DOHH2 (cell line): ENCODE results near the gene ROGDI.

Experiments
- H3F3A ChIP-seq: fragments of 200-600 bp; sonication (generic), shearing (Covaris generic); 2 replicates; pipeline ENCODE4 v1.6.0; 2016; ENCODE audit warnings: antibody characterized with exemption, mild to moderate bottlenecking; ENCODE audit not compliant: control insufficient read depth, insufficient read depth
- H3K27ac ChIP-seq: fragments of 200-600 bp; sonication (generic); 2 replicates; pipeline ENCODE4 v1.5.1; 2014; ENCODE audit warnings: low read depth, mild to moderate bottlenecking, low read length, moderate library complexity
- H3K27me3 ChIP-seq: fragments of 200-600 bp; sonication (generic); 2 replicates; pipeline ENCODE4 v1.6.1; 2014; ENCODE audit warnings: mild to moderate bottlenecking, low read length, mixed read lengths; ENCODE audit not compliant: control insufficient read depth
- H3K36me3 ChIP-seq: fragments of 200-600 bp; sonication (generic); 2 replicates; pipeline ENCODE4 v1.6.1; 2014; ENCODE audit warnings: mild to moderate bottlenecking, low read length, moderate library complexity, mixed read lengths; ENCODE audit not compliant: control insufficient read depth
- H3K4me1 ChIP-seq: fragments of 200-600 bp; sonication (generic); 2 replicates; pipeline ENCODE4 v1.6.1; 2014; ENCODE audit warnings: mild to moderate bottlenecking, low read length, mixed read lengths; ENCODE audit not compliant: control insufficient read depth
- H3K4me2 ChIP-seq: fragments of 200-600 bp; sonication (generic); 2 replicates; pipeline ENCODE4 v1.6.0; 2014; ENCODE audit warnings: mild to moderate bottlenecking, low read length, moderate library complexity
- H3K4me3 ChIP-seq: fragments of 200-600 bp; sonication (generic); 2 replicates; pipeline ENCODE4 v1.5.1; 2014; ENCODE audit warnings: mild to moderate bottlenecking, low read length, mixed read lengths
- H3K79me2 ChIP-seq: fragments of 200-600 bp; sonication (generic); 2 replicates; pipeline ENCODE4 v1.6.1; 2014; ENCODE audit warnings: mild to moderate bottlenecking, low read length, mixed read lengths; ENCODE audit not compliant: control insufficient read depth
- H3K9me2 ChIP-seq: fragments of 200-600 bp; sonication (generic); replicated peaks from 2 replicates; pipeline ENCODE4 v1.6.1; 2014; ENCODE audit warnings: mild to moderate bottlenecking, low read length, mixed read lengths; ENCODE audit not compliant: control insufficient read depth
- H3K9me3 ChIP-seq: fragments of 200-600 bp; sonication (generic); 2 replicates; pipeline ENCODE4 v1.6.1; 2014; ENCODE audit warnings: antibody characterized with exemption, low read length, mixed read lengths; ENCODE audit not compliant: control insufficient read depth, insufficient read depth
- H4K20me1 ChIP-seq: fragments of 200-600 bp; sonication (generic); 2 replicates; pipeline ENCODE4 v1.6.0; 2014; ENCODE audit warnings: low read depth, mild to moderate bottlenecking, antibody characterized with exemption, low read length, moderate library complexity; ENCODE audit not compliant: control insufficient read depth, insufficient read depth
- CTCF ChIP-seq: fragments of 200-600 bp; sonication (generic); IDR thresholded peaks from one replicate; pipeline ENCODE4 v1.5.1; 2014; ENCODE audit warnings: antibody characterized with exemption, mild to moderate bottlenecking, low read depth, low read length; ENCODE audit not compliant: poor library complexity, severe bottlenecking
- EZH2phosphoT487 ChIP-seq: fragments of 200-600 bp; sonication (generic); IDR thresholded peaks from 2 replicates; pipeline ENCODE4 v1.6.1; 2017; ENCODE audit warnings: borderline replicate concordance, mild to moderate bottlenecking, antibody characterized with exemption, low read length, moderate library complexity, mixed read lengths

ROGDI gene

GRCh38 chr16:4783951-4784336 lies 18.5 kb downstream of the ROGDI start:
- Histone ChIP-seq H3K9me2 (no peaks in the 10 kb centered on the region), H3K79me2 (no peaks in the 10 kb centered on the region), H3K27ac (no peak overlapping the region), H3K4me2 (no peak overlapping the region), H3K9me3 (no peaks in the 10 kb centered on the region), H3K27me3 (no peaks in the 10 kb centered on the region), H3K4me3 (no peak overlapping the region), H4K20me1 (no peaks in the 10 kb centered on the region), H3K4me1 (no peaks in the 10 kb centered on the region), H3F3A (no peaks in the 10 kb centered on the region), H3K36me3 (no peaks in the 10 kb centered on the region)
- no peak for TF ChIP-seq CTCF
- no peak for TF ChIP-seq EZH2phosphoT487

- Histone ChIP-seq H3K79me2 (no peaks in the 10 kb centered on the region), H3K4me3 (no peak overlapping the region), H3K36me3 (no peaks in the 10 kb centered on the region), H3K9me2 (no peaks in the 10 kb centered on the region), H3K27me3 (no peaks in the 10 kb centered on the region), H3F3A (no peaks in the 10 kb centered on the region), H3K4me2 (no peak overlapping the region), H3K9me3 (no peaks in the 10 kb centered on the region), H3K27ac (no peak overlapping the region), H3K4me1 (no peaks in the 10 kb centered on the region), H4K20me1 (no peaks in the 10 kb centered on the region)
- no peak for TF ChIP-seq EZH2phosphoT487
- TF ChIP-seq CTCF = no peak
These were observed 19.0 kb downstream of the ROGDI start for GRCh38 chr16:4783251-4783950.

- H3K27me3 ChIP-seq = no peaks in the 10 kb centered on the region
- H3K79me2 ChIP-seq = no peaks in the 10 kb centered on the region
- H3K4me1 ChIP-seq = no peaks in the 10 kb centered on the region
- no peak overlapping the region for H3K27ac ChIP-seq
- H4K20me1 ChIP-seq = no peaks in the 10 kb centered on the region
- H3K9me2 ChIP-seq = no peaks in the 10 kb centered on the region
- no peaks in the 10 kb centered on the region for H3K9me3 ChIP-seq
- H3F3A ChIP-seq = no peaks in the 10 kb centered on the region
- H3K36me3 ChIP-seq = no peaks in the 10 kb centered on the region
- TF ChIP-seq CTCF = no peak
- no peak for TF ChIP-seq EZH2phosphoT487
- H3K4me3 ChIP-seq = no peak overlapping the region
- no peak overlapping the region for H3K4me2 ChIP-seq
These were observed 22.2 kb downstream of the ROGDI start for GRCh38 chr16:4780235-4780634.

GRCh38 chr16:4778050-4778392 lies 24.4 kb downstream of the ROGDI start:
- H3K27ac ChIP-seq = no peak overlapping the region
- H3K4me2 ChIP-seq = no peak overlapping the region
- no peak overlapping the region for H3K4me3 ChIP-seq
- H3K36me3 ChIP-seq = no peaks in the 10 kb centered on the region
- no peaks in the 10 kb centered on the region for H3K9me3 ChIP-seq
- H3F3A ChIP-seq = no peaks in the 10 kb centered on the region
- H3K27me3 ChIP-seq = no peaks in the 10 kb centered on the region
- H3K4me1 ChIP-seq = no peaks in the 10 kb centered on the region
- TF ChIP-seq EZH2phosphoT487 (no peak), CTCF (no peak)
- H3K9me2 ChIP-seq = no peaks in the 10 kb centered on the region
- no peaks in the 10 kb centered on the region for H4K20me1 ChIP-seq
- H3K79me2 ChIP-seq = no peaks in the 10 kb centered on the region
